Gastrocnemius medialis (tissue), 4 donors: ENCODE results near the gene TENT4B.

Experiments used
- POLR2A ChIP-seq, 2 donors: fragments of 450-650 bp; IDR thresholded peaks; one replicate each; pipeline ENCODE4 v1.6.1; 2017; ENCODE audit warnings: antibody characterized with exemption in 2 of 2, mild to moderate bottlenecking in 2 of 2, moderate library complexity in 2 of 2
- TF ChIP-seq, protein P1 (sequence below), 5 experiments: fragments of 450-650 bp in 3 of 5; fragments of 200-600 bp in 2 of 5; sonication (generic) in 2 of 5; IDR thresholded peaks in 4 of 5; conservative IDR thresholded peaks in 1 of 5; 1 replicate in 4 of 5; 2 replicates in 1 of 5; pipeline ENCODE4 v1.5.1; 2016 to 2019; ENCODE audit warnings: antibody characterized with exemption in 5 of 5, mild to moderate bottlenecking in 3 of 5, moderate library complexity in 3 of 5

- TF ChIP-seq, protein P1, sequence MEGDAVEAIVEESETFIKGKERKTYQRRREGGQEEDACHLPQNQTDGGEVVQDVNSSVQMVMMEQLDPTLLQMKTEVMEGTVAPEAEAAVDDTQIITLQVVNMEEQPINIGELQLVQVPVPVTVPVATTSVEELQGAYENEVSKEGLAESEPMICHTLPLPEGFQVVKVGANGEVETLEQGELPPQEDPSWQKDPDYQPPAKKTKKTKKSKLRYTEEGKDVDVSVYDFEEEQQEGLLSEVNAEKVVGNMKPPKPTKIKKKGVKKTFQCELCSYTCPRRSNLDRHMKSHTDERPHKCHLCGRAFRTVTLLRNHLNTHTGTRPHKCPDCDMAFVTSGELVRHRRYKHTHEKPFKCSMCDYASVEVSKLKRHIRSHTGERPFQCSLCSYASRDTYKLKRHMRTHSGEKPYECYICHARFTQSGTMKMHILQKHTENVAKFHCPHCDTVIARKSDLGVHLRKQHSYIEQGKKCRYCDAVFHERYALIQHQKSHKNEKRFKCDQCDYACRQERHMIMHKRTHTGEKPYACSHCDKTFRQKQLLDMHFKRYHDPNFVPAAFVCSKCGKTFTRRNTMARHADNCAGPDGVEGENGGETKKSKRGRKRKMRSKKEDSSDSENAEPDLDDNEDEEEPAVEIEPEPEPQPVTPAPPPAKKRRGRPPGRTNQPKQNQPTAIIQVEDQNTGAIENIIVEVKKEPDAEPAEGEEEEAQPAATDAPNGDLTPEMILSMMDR (IDR thresholded peaks at IDR 0.05 in 4 of 5, conservative IDR thresholded peaks at IDR 0.05 in 1 of 5), result no peak
- TF ChIP-seq POLR2A (IDR thresholded peaks at IDR 0.05), result no peak
Observed at GRCh38 chr16:50276801-50277555, 123.9 kb downstream of the TENT4B start.
